Activated naive CD4-positive, alpha-beta T cell treated with anti-CD3 and anti-CD28 coated beads, Interleukin-2, amount 10 ng/mL, durations not matched to agents 7 days and 5 days (primary cell): ENCODE measurements around the gene BCS1L.
"Not testable (repeated sequence)": the region's sequence is repeated elsewhere in the genome, so short reads cannot be mapped to it uniquely, and the experiment has no call there.

Experiments
- CTCF ChIA-PET: fragments of 350-600 bp; sonication (Branson Sonifier 250); formaldehyde crosslinking; loops from one replicate; lab custom pipeline; 2021; ENCODE audit warnings: antibody characterized with exemption; lab: Charles Lee
- DNase-seq: peaks from one replicate; pipeline ENCODE4 v3.0.0-alpha.2; 2020
- H3K27ac Mint-ChIP-seq: one replicate; pipeline ENCODE4 v1.8.0; 2021; ENCODE audit warnings: mild to moderate bottlenecking, moderate library complexity, mixed read lengths
- H3K27me3 Mint-ChIP-seq: one replicate; pipeline ENCODE4 v1.8.0; 2021; ENCODE audit warnings: mild to moderate bottlenecking, mixed read lengths
- H3K36me3 Mint-ChIP-seq: one replicate; pipeline ENCODE4 v1.8.0; 2021; ENCODE audit warnings: mixed read lengths
- H3K4me1 Mint-ChIP-seq: one replicate; pipeline ENCODE4 v1.8.0; 2021; ENCODE audit warnings: mixed read lengths
- H3K4me3 Mint-ChIP-seq: one replicate; pipeline ENCODE4 v1.8.0; 2021; ENCODE audit warnings: mild to moderate bottlenecking, moderate library complexity, mixed read lengths
- H3K9me3 Mint-ChIP-seq: one replicate; pipeline ENCODE4 v1.8.0; 2021; ENCODE audit warnings: mixed read lengths

BCS1L gene

GRCh38 chr2:218671654-218672566 is 12.4 kb downstream of the BCS1L start, which contains the start of the genes RNF25 and STK36:
RNF25 (minus strand) TSS chr2:218672002; CDS start chr2:218671970, 32 bp downstream.
STK36 (plus strand) TSS chr2:218672086; CDS start chr2:218672830, 744 bp downstream.
- CTCF ChIA-PET: interaction anchor here (0.9 to 3.1 kb wide), 5 partner anchors 14 to 176 kb away, joined by 3 to 14 read pairs (median 3); partner anchors contain the start of genes BCS1L, TTLL4 and ZNF142
- Mint-ChIP-seq H3K9me3 (no peaks in the 10 kb centered on the region), H3K36me3 (peaks cover 17% of the 10 kb centered on the region), H3K27me3 (peaks cover 6% of the 10 kb centered on the region), H3K4me3 (peak within 1 kb of the TSS; percentile 96), H3K4me1 (peaks cover 24% of the 10 kb centered on the region), H3K27ac (peak within 1 kb of the TSS; percentile 80)
- DNase-seq: peak; percentile 90

- Mint-ChIP-seq H3K9me3 (no peaks in the 10 kb centered on the region), H3K4me1 (no peaks in the 10 kb centered on the region), H3K27ac (no peak overlapping the region), H3K27me3 (no peaks in the 10 kb centered on the region), H3K36me3 (no peaks in the 10 kb centered on the region), H3K4me3 (no peak overlapping the region)
- DNase-seq: no peak
- CTCF ChIA-PET: no interaction called here
Observed at GRCh38 chr2:218679119-218679518, 19.6 kb downstream of the BCS1L start.

GRCh38 chr2:218680061-218680460 is 20.6 kb downstream of the BCS1L start:
- H3K9me3 Mint-ChIP-seq: no peaks in the 10 kb centered on the region
- H3K27me3 Mint-ChIP-seq: no peaks in the 10 kb centered on the region
- H3K4me3 Mint-ChIP-seq: no peak overlapping the region
- H3K4me1 Mint-ChIP-seq: no peaks in the 10 kb centered on the region
- no peak for DNase-seq
- peaks cover 1% of the 10 kb centered on the region for H3K36me3 Mint-ChIP-seq
- no peak overlapping the region for H3K27ac Mint-ChIP-seq
- CTCF ChIA-PET: no interaction called here

GRCh38 chr2:218687400-218688060 is 28.0 kb downstream of the BCS1L start:
- H3K4me3 Mint-ChIP-seq, H3K9me3 Mint-ChIP-seq, H3K27ac Mint-ChIP-seq, H3K27me3 Mint-ChIP-seq, H3K4me1 Mint-ChIP-seq, H3K36me3 Mint-ChIP-seq: not testable (repeated sequence)
- peak; percentile 57 for DNase-seq
- CTCF ChIA-PET: interaction anchor here (0.7 to 2.0 kb wide), 15 partner anchors 9 to 233 kb away, joined by 3 to 14 read pairs (median 4); partner anchors contain the start of genes BCS1L, RNF25, STK36 and TTLL4

GRCh38 chr2:218691234-218691633 is 31.8 kb downstream of the BCS1L start:
- Mint-ChIP-seq H3K27ac (no peak overlapping the region), H3K4me1 (peaks cover 3% of the 10 kb centered on the region), H3K27me3 (no peaks in the 10 kb centered on the region), H3K4me3 (no peak overlapping the region), H3K9me3 (no peaks in the 10 kb centered on the region), H3K36me3 (no peaks in the 10 kb centered on the region)
- no peak for DNase-seq
- CTCF ChIA-PET: no interaction called here

GRCh38 chr2:218694405-218695145 is 35.1 kb downstream of the BCS1L start:
- CTCF ChIA-PET: interaction anchor here (1.1 kb wide), 1 partner anchor 16 kb away, joined by 3 read pairs; the partner anchor contains the start of gene TTLL4
- no peaks in the 10 kb centered on the region for H3K4me1 Mint-ChIP-seq
- no peaks in the 10 kb centered on the region for H3K9me3 Mint-ChIP-seq
- H3K27me3 Mint-ChIP-seq: no peaks in the 10 kb centered on the region
- no peaks in the 10 kb centered on the region for H3K36me3 Mint-ChIP-seq
- peak overlapping the region; percentile 66 for H3K27ac Mint-ChIP-seq
- no peak for DNase-seq
- no peak overlapping the region for H3K4me3 Mint-ChIP-seq

- no peak overlapping the region for H3K27ac Mint-ChIP-seq
- CTCF ChIA-PET: interaction anchor here (1.0 kb wide), 1 partner anchor 12 kb away, joined by 3 read pairs; no protein-coding TSS in a partner anchor
- no peaks in the 10 kb centered on the region for H3K36me3 Mint-ChIP-seq
- H3K4me3 Mint-ChIP-seq: no peak overlapping the region
- no peaks in the 10 kb centered on the region for H3K27me3 Mint-ChIP-seq
- DNase-seq: no peak
- H3K9me3 Mint-ChIP-seq: no peaks in the 10 kb centered on the region
- no peaks in the 10 kb centered on the region for H3K4me1 Mint-ChIP-seq
Observed at GRCh38 chr2:218698885-218699284, 39.4 kb downstream of the BCS1L start.

- DNase-seq: no peak
- no peaks in the 10 kb centered on the region for H3K9me3 Mint-ChIP-seq
- no peaks in the 10 kb centered on the region for H3K36me3 Mint-ChIP-seq
- H3K4me3 Mint-ChIP-seq: no peak overlapping the region
- no peak overlapping the region for H3K27ac Mint-ChIP-seq
- CTCF ChIA-PET: interaction anchor here (1.2 to 1.5 kb wide), 3 partner anchors 8 to 82 kb away, joined by 3 to 7 read pairs (median 4); no protein-coding TSS in a partner anchor
- H3K27me3 Mint-ChIP-seq: peaks cover 6% of the 10 kb centered on the region
- H3K4me1 Mint-ChIP-seq: no peaks in the 10 kb centered on the region
Observed at GRCh38 chr2:218701806-218702205, 42.3 kb downstream of the BCS1L start.

GRCh38 chr2:218703341-218703740 is 43.9 kb downstream of the BCS1L start:
- CTCF ChIA-PET: no interaction called here
- H3K27me3 Mint-ChIP-seq: peaks cover 14% of the 10 kb centered on the region
- H3K9me3 Mint-ChIP-seq: no peaks in the 10 kb centered on the region
- no peaks in the 10 kb centered on the region for H3K36me3 Mint-ChIP-seq
- no peak overlapping the region for H3K27ac Mint-ChIP-seq
- no peak overlapping the region for H3K4me3 Mint-ChIP-seq
- peaks cover 7% of the 10 kb centered on the region for H3K4me1 Mint-ChIP-seq
- DNase-seq: no peak

- peaks cover 22% of the 10 kb centered on the region for H3K4me1 Mint-ChIP-seq
- peaks cover 18% of the 10 kb centered on the region for H3K27me3 Mint-ChIP-seq
- no peak overlapping the region for H3K4me3 Mint-ChIP-seq
- CTCF ChIA-PET: interaction anchor here (0.6 to 1.9 kb wide), 3 partner anchors 36 to 287 kb away, joined by 3 to 5 read pairs (median 3); partner anchors contain the start of genes RNF25 and STK36
- H3K9me3 Mint-ChIP-seq: no peaks in the 10 kb centered on the region
- DNase-seq: no peak
- no peaks in the 10 kb centered on the region for H3K36me3 Mint-ChIP-seq
- no peak overlapping the region for H3K27ac Mint-ChIP-seq
Observed at GRCh38 chr2:218708086-218708485, 48.6 kb downstream of the BCS1L start.

- H3K36me3 Mint-ChIP-seq: no peaks in the 10 kb centered on the region
- no peaks in the 10 kb centered on the region for H3K9me3 Mint-ChIP-seq
- no peak for DNase-seq
- peaks cover 29% of the 10 kb centered on the region for H3K4me1 Mint-ChIP-seq
- H3K4me3 Mint-ChIP-seq: peak overlapping the region; percentile 99
- peaks cover 18% of the 10 kb centered on the region for H3K27me3 Mint-ChIP-seq
- H3K27ac Mint-ChIP-seq: no peak overlapping the region
- CTCF ChIA-PET: interaction anchor here (0.6 to 2.3 kb wide), 11 partner anchors 8 to 140 kb away, joined by 3 to 9 read pairs (median 4); partner anchors contain the start of genes BCS1L and ZNF142
Observed at GRCh38 chr2:218709908-218710307, 50.4 kb downstream of the BCS1L start.

- CTCF ChIA-PET: interaction anchor here (0.6 to 2.3 kb wide), 13 partner anchors 8 to 140 kb away, joined by 3 to 9 read pairs (median 4); partner anchors contain the start of genes BCS1L, RNF25, STK36 and ZNF142
- H3K36me3 Mint-ChIP-seq: no peaks in the 10 kb centered on the region
- H3K4me3 Mint-ChIP-seq: peak overlapping the region; percentile 99
- DNase-seq: no peak
- no peak overlapping the region for H3K27ac Mint-ChIP-seq
- peaks cover 29% of the 10 kb centered on the region for H3K4me1 Mint-ChIP-seq
- H3K9me3 Mint-ChIP-seq: no peaks in the 10 kb centered on the region
- H3K27me3 Mint-ChIP-seq: peaks cover 18% of the 10 kb centered on the region
Observed at GRCh38 chr2:218710334-218710686, 50.8 kb downstream of the BCS1L start.
